ENCODE data around the gene CGREF1.

GRCh38 chr2:27102329-27102728 is 16.6 kb downstream of the CGREF1 start:
- TF ChIP-seq, protein P1, sequence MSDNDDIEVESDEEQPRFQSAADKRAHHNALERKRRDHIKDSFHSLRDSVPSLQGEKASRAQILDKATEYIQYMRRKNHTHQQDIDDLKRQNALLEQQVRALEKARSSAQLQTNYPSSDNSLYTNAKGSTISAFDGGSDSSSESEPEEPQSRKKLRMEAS (IDR thresholded peaks at IDR 0.05; ENCODE audit: low read depth) = no peak
- TF ChIP-seq, protein P2, sequence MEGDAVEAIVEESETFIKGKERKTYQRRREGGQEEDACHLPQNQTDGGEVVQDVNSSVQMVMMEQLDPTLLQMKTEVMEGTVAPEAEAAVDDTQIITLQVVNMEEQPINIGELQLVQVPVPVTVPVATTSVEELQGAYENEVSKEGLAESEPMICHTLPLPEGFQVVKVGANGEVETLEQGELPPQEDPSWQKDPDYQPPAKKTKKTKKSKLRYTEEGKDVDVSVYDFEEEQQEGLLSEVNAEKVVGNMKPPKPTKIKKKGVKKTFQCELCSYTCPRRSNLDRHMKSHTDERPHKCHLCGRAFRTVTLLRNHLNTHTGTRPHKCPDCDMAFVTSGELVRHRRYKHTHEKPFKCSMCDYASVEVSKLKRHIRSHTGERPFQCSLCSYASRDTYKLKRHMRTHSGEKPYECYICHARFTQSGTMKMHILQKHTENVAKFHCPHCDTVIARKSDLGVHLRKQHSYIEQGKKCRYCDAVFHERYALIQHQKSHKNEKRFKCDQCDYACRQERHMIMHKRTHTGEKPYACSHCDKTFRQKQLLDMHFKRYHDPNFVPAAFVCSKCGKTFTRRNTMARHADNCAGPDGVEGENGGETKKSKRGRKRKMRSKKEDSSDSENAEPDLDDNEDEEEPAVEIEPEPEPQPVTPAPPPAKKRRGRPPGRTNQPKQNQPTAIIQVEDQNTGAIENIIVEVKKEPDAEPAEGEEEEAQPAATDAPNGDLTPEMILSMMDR (IDR thresholded peaks at IDR 0.05) = no peak
- TF ChIP-seq POLR2AphosphoS5 (IDR thresholded peaks at IDR 0.05; ENCODE audit: low read depth, low read length) (no peak), YY1 (IDR thresholded peaks at IDR 0.05; ENCODE audit: low read depth) (no peak), MXI1 (IDR thresholded peaks at IDR 0.05; ENCODE audit: low read depth, low read length) (no peak), CHD2 (IDR thresholded peaks at IDR 0.05; ENCODE audit: low read length, partially characterized antibody) (no peak), REST (IDR thresholded peaks at IDR 0.05; ENCODE audit: low read depth, low read length) (no peak), EZH2phosphoT487 (IDR thresholded peaks at IDR 0.05; ENCODE audit: borderline replicate concordance, low read depth) (no peak), SMC3 (IDR thresholded peaks at IDR 0.05; ENCODE audit: low read depth, low read length) (no peak), USF2 (IDR thresholded peaks at IDR 0.05; ENCODE audit: borderline replicate concordance, low read depth, low read length) (no peak), EP300 (IDR thresholded peaks at IDR 0.05; ENCODE audit: borderline replicate concordance in 1 of 2, low read depth in 1 of 2, low read length in 1 of 2) (no peak)

Measured in SK-N-SH (cell line).